OCI-LY7 (cell line): ENCODE results near the gene AP3S2.

Experiments used
- EZH2phosphoT487 ChIP-seq: fragments of 200-600 bp; sonication (generic); IDR thresholded peaks from 2 replicates; pipeline ENCODE4 v1.6.1; 2018; ENCODE audit warnings: low read depth, borderline replicate concordance, mild to moderate bottlenecking, mixed run types, antibody characterized with exemption, low read length, moderate library complexity, mixed read lengths
- TF ChIP-seq, protein P1 (sequence below): fragments of 200-600 bp; sonication (generic); conservative IDR thresholded peaks from 2 replicates; pipeline ENCODE4 v1.5.1; 2014; ENCODE audit warnings: mild to moderate bottlenecking, antibody characterized with exemption, low read length, moderate library complexity, mixed read lengths

DNA sequence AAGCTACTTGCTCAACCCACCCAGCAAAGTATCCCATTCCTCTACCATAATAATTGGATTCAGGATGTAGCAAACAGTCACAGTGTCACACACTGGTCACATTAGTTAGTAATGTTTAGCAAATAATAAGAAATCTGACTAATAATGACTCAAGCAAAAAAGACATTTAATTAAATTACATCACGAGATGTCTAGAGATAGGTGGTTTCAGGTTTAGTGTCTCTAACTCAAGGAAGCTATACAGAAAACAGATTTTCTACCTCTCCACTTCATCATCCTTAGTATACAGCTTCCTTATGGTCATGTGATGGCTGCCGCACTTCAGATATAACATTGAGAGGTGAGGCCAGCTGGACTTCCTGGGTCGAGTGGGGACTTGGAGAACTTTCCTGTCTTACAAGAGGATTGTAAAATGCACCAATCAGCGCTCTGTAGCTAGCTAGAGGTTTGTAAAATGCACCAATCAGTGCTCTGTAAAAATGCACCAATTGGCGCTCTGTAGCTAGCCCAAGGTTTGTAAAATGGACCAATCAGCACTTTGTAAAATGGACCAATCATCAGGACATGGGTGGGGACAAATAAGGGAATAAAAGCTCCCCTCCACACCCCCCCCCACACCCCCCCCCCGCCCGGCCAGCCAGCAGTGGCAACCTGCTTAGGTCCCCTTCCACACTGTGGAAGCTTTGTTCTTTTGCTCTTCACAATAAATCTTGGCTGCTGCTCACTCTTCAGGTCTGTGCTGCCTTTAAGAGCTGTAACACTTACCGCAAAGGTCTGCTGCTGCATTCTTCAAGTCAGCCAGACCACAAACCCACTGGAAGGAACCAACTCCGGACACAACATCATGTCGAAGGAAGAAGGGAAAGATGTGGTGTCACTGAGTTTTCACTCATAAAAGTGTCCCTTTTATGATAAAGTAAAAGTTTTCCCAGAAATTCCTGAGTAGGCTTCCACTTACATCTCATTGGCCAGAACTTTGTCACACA lies 43.9 kb upstream of the AP3S2 start:
- no peak for TF ChIP-seq EZH2phosphoT487
- TF ChIP-seq, protein P1, sequence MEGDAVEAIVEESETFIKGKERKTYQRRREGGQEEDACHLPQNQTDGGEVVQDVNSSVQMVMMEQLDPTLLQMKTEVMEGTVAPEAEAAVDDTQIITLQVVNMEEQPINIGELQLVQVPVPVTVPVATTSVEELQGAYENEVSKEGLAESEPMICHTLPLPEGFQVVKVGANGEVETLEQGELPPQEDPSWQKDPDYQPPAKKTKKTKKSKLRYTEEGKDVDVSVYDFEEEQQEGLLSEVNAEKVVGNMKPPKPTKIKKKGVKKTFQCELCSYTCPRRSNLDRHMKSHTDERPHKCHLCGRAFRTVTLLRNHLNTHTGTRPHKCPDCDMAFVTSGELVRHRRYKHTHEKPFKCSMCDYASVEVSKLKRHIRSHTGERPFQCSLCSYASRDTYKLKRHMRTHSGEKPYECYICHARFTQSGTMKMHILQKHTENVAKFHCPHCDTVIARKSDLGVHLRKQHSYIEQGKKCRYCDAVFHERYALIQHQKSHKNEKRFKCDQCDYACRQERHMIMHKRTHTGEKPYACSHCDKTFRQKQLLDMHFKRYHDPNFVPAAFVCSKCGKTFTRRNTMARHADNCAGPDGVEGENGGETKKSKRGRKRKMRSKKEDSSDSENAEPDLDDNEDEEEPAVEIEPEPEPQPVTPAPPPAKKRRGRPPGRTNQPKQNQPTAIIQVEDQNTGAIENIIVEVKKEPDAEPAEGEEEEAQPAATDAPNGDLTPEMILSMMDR = no peak
